ENCODE measurements around the gene CES2. TPM values are rescaled to one million over a fixed set of nuclear protein-coding genes. Genes with fewer than 3 reads are reported as not detected.

The CES2 gene
- total and polyA plus RNA-seq, 2 donors (not counting 3 experiments of a cell fraction or from before 2014, with no cell fraction given) = 19.1 to 28.8 TPM

DNA sequence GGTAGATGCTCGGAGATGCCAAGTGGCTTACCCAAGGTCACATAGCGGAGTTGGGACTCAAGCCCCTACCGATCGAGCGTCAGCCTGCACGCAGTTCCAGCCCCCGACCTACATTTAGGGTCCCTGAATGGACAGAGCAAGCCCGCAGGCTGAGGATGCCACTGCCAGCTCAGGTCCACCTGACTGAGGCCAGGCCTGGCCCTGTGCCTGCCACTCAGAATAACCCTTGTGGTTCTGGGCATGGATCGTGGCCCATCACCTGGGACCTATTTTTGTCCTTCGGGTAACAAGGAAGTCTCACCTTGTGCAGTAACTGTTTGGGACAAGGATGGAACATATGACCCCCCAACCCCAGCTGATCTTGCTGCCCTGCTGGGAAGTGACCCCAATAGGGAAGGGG is 33.7 kb upstream of the CES2 start:
- no peak overlapping the region for H3K4me3 ChIP-seq (replicated peaks in 1 of 3; ENCODE audit: insufficient read depth in 1 of 3, low read depth in 1 of 3, low read length in 3 of 3)
- FAIRE-seq (no peak), DNase-seq (ENCODE audit: low read depth, low spot score) (no peak)
- dilution Hi-C loops (cut with MboI; ENCODE audit: extremely low pct_ligation_motif_present, low sequenced_read_pairs) = no loop called here
- no peaks in the 10 kb centered on the region for H3K79me2 ChIP-seq (ENCODE audit: control insufficient read depth, insufficient read depth, low read length)
- no TSS peak for BruUV-seq (replicated peaks)
- no peaks in the 10 kb centered on the region for H3K9me3 ChIP-seq (replicated peaks; ENCODE audit: control insufficient read depth, insufficient read depth, low read length)
- H3K4me2 ChIP-seq (ENCODE audit: insufficient read depth, low read length) = no peak overlapping the region
- H3K27me3 ChIP-seq (ENCODE audit: control insufficient read depth in 2 of 2, insufficient read depth in 2 of 2, low read length in 2 of 2) = no peaks in the 10 kb centered on the region
- ChIA-PET POLR2A (no interaction called here), CTCF (interaction anchor here (1.0 to 1.4 kb wide), 2 partner anchors 34 to 253 kb away, joined by 3 to 4 read pairs; no protein-coding TSS in a partner anchor)
- H3K9me1 ChIP-seq (replicated peaks; ENCODE audit: control insufficient read depth, extremely low read depth, insufficient read depth, low read length) = no peaks in the 10 kb centered on the region
- no peak overlapping the region for H2AFZ ChIP-seq (ENCODE audit: low read depth, low read length)
- no peak overlapping the region for H3K27ac ChIP-seq (ENCODE audit: insufficient read depth, low read depth, low read length)
- no peak overlapping the region for H3K9ac ChIP-seq (replicated peaks; ENCODE audit: extremely low read depth, insufficient read depth, low read length)
- H4K20me1 ChIP-seq (replicated peaks; ENCODE audit: control insufficient read depth, extremely low read depth, insufficient read depth, low read length) = no peaks in the 10 kb centered on the region
- no peaks in the 10 kb centered on the region for H3K36me3 ChIP-seq (ENCODE audit: control insufficient read depth in 2 of 2, extremely low read depth in 1 of 2, insufficient read depth in 2 of 2, low read length in 2 of 2)
- TF ChIP-seq GATA2 (IDR thresholded peaks at IDR 0.05; ENCODE audit: insufficient read depth, insufficient read length, low read depth, low read length) (no peak), EZH2 (IDR thresholded peaks at IDR 0.05; ENCODE audit: borderline replicate concordance, low read depth, low read length, severe bottlenecking) (no peak), POLR2AphosphoS5 (IDR thresholded peaks at IDR 0.05; ENCODE audit: insufficient read depth, low read depth, low read length) (no peak), CTCF (IDR thresholded peaks at IDR 0.05; ENCODE audit: extremely low read depth in 1 of 2, insufficient read depth in 1 of 2, low read depth in 1 of 2, low read length in 2 of 2) (no peak)
- intact Hi-C loops (cut with micrococcal nuclease) = no loop called here
- peaks cover 8% of the 10 kb centered on the region for H3K4me1 ChIP-seq (ENCODE audit: control insufficient read depth, extremely low read depth, insufficient read depth, low read length)

Measured in endothelial cell of umbilical vein (primary cell).